PC-9 (cell line): ENCODE data around the gene MACROD1.

Experiments used
- CTCF ChIP-seq: fragments of 200-600 bp; sonication (generic); conservative IDR thresholded peaks from 2 replicates; pipeline ENCODE4 v1.6.1; 2017; ENCODE audit warnings: mixed run types, antibody characterized with exemption, mild to moderate bottlenecking, moderate library complexity
- EZH2 ChIP-seq: fragments of 200-600 bp; sonication (generic); IDR thresholded peaks from 2 replicates; pipeline ENCODE4 v1.8.0; 2017; ENCODE audit warnings: antibody characterized with exemption, low read depth

GRCh38 chr11:64062185-64063039 is 103.5 kb downstream of the MACROD1 start:
- TF ChIP-seq CTCF (no peak), EZH2 (no peak)
